ENCODE measurements around the gene ZNF32.

ZNF32 gene

DNA sequence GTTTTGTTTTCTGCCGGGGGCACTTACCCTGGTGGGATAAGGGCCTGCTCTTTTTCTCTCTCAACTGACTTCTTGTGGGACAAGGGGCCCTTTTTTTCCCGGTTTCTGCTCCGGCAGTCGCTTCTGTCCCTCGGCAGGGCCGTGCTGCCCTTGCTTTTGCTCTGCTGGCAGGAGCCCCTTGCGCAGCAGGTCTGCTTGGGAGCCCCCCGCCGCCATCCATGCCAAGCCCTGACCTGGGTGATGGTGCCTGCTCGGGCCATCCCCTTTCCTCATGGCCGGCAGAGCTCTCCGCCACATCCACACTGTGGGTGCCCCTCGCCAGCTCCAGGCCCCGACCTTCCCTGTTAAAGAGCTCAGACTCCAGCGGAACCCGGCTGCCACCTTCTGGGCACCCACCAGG is 47.0 kb upstream of the ZNF32 start:
- Histone ChIP-seq H3K27ac (ENCODE audit: low read depth, low read length) (no peak overlapping the region), H3K9ac (ENCODE audit: low read length) (no peak overlapping the region), H2AFZ (ENCODE audit: low read depth, low read length, severe bottlenecking) (no peak overlapping the region), H3K27me3 (ENCODE audit: low read length) (no peaks in the 10 kb centered on the region), H3K4me3 (ENCODE audit: insufficient read depth, low read length, poor library complexity, severe bottlenecking) (no peak overlapping the region), H3F3A (ENCODE audit: insufficient read depth) (no peaks in the 10 kb centered on the region), H3K9me2 (replicated peaks; ENCODE audit: insufficient read depth, low read length) (no peaks in the 10 kb centered on the region), H3K79me2 (ENCODE audit: insufficient read depth, low read length) (no peaks in the 10 kb centered on the region), H3K9me3 (ENCODE audit: insufficient read depth, low read length) (no peaks in the 10 kb centered on the region), H3K36me3 (ENCODE audit: low read length) (no peaks in the 10 kb centered on the region), H4K20me1 (ENCODE audit: low read depth, low read length) (no peaks in the 10 kb centered on the region), H3K4me2 (ENCODE audit: low read depth, low read length, poor library complexity, severe bottlenecking) (no peak overlapping the region)
- TF ChIP-seq EZH2phosphoT487 (conservative IDR thresholded peaks at IDR 0.05; ENCODE audit: low read length) = no peak
- TF ChIP-seq, protein P1, sequence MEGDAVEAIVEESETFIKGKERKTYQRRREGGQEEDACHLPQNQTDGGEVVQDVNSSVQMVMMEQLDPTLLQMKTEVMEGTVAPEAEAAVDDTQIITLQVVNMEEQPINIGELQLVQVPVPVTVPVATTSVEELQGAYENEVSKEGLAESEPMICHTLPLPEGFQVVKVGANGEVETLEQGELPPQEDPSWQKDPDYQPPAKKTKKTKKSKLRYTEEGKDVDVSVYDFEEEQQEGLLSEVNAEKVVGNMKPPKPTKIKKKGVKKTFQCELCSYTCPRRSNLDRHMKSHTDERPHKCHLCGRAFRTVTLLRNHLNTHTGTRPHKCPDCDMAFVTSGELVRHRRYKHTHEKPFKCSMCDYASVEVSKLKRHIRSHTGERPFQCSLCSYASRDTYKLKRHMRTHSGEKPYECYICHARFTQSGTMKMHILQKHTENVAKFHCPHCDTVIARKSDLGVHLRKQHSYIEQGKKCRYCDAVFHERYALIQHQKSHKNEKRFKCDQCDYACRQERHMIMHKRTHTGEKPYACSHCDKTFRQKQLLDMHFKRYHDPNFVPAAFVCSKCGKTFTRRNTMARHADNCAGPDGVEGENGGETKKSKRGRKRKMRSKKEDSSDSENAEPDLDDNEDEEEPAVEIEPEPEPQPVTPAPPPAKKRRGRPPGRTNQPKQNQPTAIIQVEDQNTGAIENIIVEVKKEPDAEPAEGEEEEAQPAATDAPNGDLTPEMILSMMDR (IDR thresholded peaks at IDR 0.05; ENCODE audit: insufficient read depth, low read length, poor library complexity, severe bottlenecking) = no peak

DNA sequence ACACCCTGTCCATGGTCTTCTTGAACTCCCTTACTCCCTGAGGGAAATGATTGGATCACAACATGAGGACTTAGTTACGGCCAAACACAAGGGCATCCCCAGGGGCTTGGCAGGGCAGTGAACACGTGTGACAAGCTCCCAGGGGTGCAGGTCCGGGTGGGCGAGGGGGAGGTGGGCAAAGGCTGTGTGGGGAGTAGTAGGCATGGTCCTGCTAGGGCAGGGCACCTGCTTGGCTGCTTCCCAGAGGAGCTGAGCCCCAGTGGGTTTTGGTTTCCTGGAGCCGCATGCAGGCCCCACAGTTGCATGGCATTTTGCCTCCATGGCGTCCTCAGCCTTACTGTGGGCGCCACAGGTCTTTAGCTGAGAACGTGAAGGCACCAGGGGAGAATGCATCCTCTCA is 46.6 kb upstream of the ZNF32 start:
- Histone ChIP-seq H4K20me1 (ENCODE audit: low read depth, low read length) (no peaks in the 10 kb centered on the region), H3K27me3 (ENCODE audit: low read length) (no peaks in the 10 kb centered on the region)

DNA sequence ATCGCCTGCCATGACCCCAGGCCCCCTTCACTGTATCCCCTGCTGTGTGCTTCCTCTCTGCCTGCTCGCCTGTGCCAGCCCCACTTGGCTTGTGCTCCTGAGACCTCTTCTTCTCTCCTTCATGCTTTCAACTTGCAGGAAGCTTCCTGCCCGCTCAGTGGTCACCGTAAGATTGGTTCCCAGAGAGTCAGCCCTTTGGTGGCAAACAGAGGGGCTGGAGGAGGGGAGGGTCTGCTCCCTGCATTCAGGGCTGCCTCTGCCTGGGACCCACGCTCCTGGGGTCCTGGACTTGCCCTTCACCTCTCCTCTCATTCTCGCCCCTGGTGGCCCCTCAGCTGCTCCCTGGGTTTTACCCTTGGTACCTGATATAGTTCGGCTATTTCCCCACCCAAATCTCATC is 45.8 kb upstream of the ZNF32 start:
- Histone ChIP-seq H3K9ac (ENCODE audit: low read length) (no peak overlapping the region), H3K79me2 (ENCODE audit: insufficient read depth, low read length) (no peaks in the 10 kb centered on the region), H3K36me3 (ENCODE audit: low read length) (no peaks in the 10 kb centered on the region), H3K4me2 (ENCODE audit: low read depth, low read length, poor library complexity, severe bottlenecking) (no peak overlapping the region), H4K20me1 (ENCODE audit: low read depth, low read length) (no peaks in the 10 kb centered on the region), H3F3A (ENCODE audit: insufficient read depth) (no peaks in the 10 kb centered on the region), H3K4me3 (ENCODE audit: insufficient read depth, low read length, poor library complexity, severe bottlenecking) (no peak overlapping the region), H3K27me3 (ENCODE audit: low read length) (no peaks in the 10 kb centered on the region), H2AFZ (ENCODE audit: low read depth, low read length, severe bottlenecking) (no peak overlapping the region), H3K9me3 (ENCODE audit: insufficient read depth, low read length) (no peaks in the 10 kb centered on the region), H3K27ac (ENCODE audit: low read depth, low read length) (no peak overlapping the region), H3K9me2 (replicated peaks; ENCODE audit: insufficient read depth, low read length) (no peaks in the 10 kb centered on the region)
- TF ChIP-seq EZH2phosphoT487 (conservative IDR thresholded peaks at IDR 0.05; ENCODE audit: low read length) = no peak
- TF ChIP-seq, protein P1 (IDR thresholded peaks at IDR 0.05; ENCODE audit: insufficient read depth, low read length, poor library complexity, severe bottlenecking) = no peak

More for the DNA sequence above, 46.6 kb upstream of the ZNF32 start:
- Histone ChIP-seq H3K4me2 (ENCODE audit: low read depth, low read length, poor library complexity, severe bottlenecking) (no peak overlapping the region), H3K9ac (ENCODE audit: low read length) (no peak overlapping the region), H3K9me2 (replicated peaks; ENCODE audit: insufficient read depth, low read length) (no peaks in the 10 kb centered on the region), H3K27ac (ENCODE audit: low read depth, low read length) (no peak overlapping the region), H3K36me3 (ENCODE audit: low read length) (no peaks in the 10 kb centered on the region), H3K9me3 (ENCODE audit: insufficient read depth, low read length) (no peaks in the 10 kb centered on the region), H2AFZ (ENCODE audit: low read depth, low read length, severe bottlenecking) (no peak overlapping the region), H3K79me2 (ENCODE audit: insufficient read depth, low read length) (no peaks in the 10 kb centered on the region), H3K4me3 (ENCODE audit: insufficient read depth, low read length, poor library complexity, severe bottlenecking) (no peak overlapping the region), H3F3A (ENCODE audit: insufficient read depth) (no peaks in the 10 kb centered on the region)
- TF ChIP-seq, protein P1 (IDR thresholded peaks at IDR 0.05; ENCODE audit: insufficient read depth, low read length, poor library complexity, severe bottlenecking) = no peak
- no peak for TF ChIP-seq EZH2phosphoT487 (conservative IDR thresholded peaks at IDR 0.05; ENCODE audit: low read length)
